Uterus (tissue), 4 donors: ENCODE measurements around the gene SCNN1B. TPM values are rescaled to one million over a fixed set of nuclear protein-coding genes. Genes with fewer than 3 reads are reported as not detected.

ENCODE experiments used
- DNase-seq, 2 donors: peaks; one replicate each; pipeline ENCODE4 v3.0.0-alpha.2; 2019 to 2020
- H3K27ac ChIP-seq, 2 donors: fragments of 200-600 bp; sonication (generic); 1 replicate in 1 of 2; 2 replicates in 1 of 2; pipeline ENCODE4 v1.5.1; 2016 to 2018
- H3K27me3 ChIP-seq, 2 donors: fragments of 200-600 bp; sonication (generic); one replicate each; pipeline ENCODE4 v1.5.1; 2018 to 2019; ENCODE audit warnings: control low read depth in 1 of 2
- H3K36me3 ChIP-seq, 2 donors: fragments of 200-600 bp; sonication (generic); one replicate each; pipeline ENCODE4 v1.5.1; 2019; ENCODE audit warnings: control low read depth in 1 of 2
- H3K4me1 ChIP-seq, 2 donors: fragments of 200-600 bp; sonication (generic); one replicate each; pipeline ENCODE4 v1.5.1; 2018 to 2019; ENCODE audit warnings: control low read depth in 1 of 2
- H3K4me3 ChIP-seq, 2 donors: fragments of 200-600 bp; sonication (generic); 1 replicate in 1 of 2; 2 replicates in 1 of 2; pipeline ENCODE4 v1.5.1; 2018 to 2019; ENCODE audit warnings: mild to moderate bottlenecking in 1 of 2
- H3K9me3 ChIP-seq, 2 donors: fragments of 200-600 bp; sonication (generic); one replicate each; pipeline ENCODE4 v1.5.1; 2019; ENCODE audit warnings: control low read depth in 1 of 2
- CTCF ChIP-seq, 4 experiments: fragments of 200-600 bp in 2 of 4; fragments of 450-650 bp in 2 of 4; sonication (generic) in 2 of 4; IDR thresholded peaks; one replicate each; pipeline ENCODE4 v1.5.1; 2016 to 2019; ENCODE audit warnings: antibody characterized with exemption in 4 of 4, mild to moderate bottlenecking in 2 of 4, moderate library complexity in 1 of 4
- POLR2A ChIP-seq, 2 donors: fragments of 450-650 bp; IDR thresholded peaks; one replicate each; pipeline ENCODE4 v1.6.1; 2016; ENCODE audit warnings: antibody characterized with exemption in 2 of 2, mild to moderate bottlenecking in 1 of 2, moderate library complexity in 1 of 2
- intact Hi-C: fragments of 100-400 bp; cut with DNase I; formaldehyde crosslinking; loops from one replicate; pipeline ENCODE4 v1.15.1; 2023; ENCODE audit warnings: low total_unique reads
- total RNA-seq, 4 donors: library from RNA; depleted of rRNA in 3 of 4; stranded (reverse); fragments of >200 nt in 3 of 4; gene quantifications; one replicate each; pipeline versions ENCODE4 v1.1.0 to v1.2.4, GENCODE V29; 2014 to 2023
- donor health status: DM: yes; HTN: yes; CAD: no.

SCNN1B gene
- total RNA-seq, 4 donors from 2014 or later: 0.14 to 9.6 (median 1.9) TPM

- intact Hi-C loops: no loop called here
- no peak for DNase-seq
- H3K9me3 ChIP-seq: no peaks in the 10 kb centered on the region
- no peaks in the 10 kb centered on the region for H3K36me3 ChIP-seq
- no peak overlapping the region for H3K27ac ChIP-seq
- no peaks in the 10 kb centered on the region for H3K4me1 ChIP-seq
- no peaks in the 10 kb centered on the region for H3K27me3 ChIP-seq
- no peak overlapping the region for H3K4me3 ChIP-seq
- TF ChIP-seq POLR2A (IDR thresholded peaks at IDR 0.05) (no peak), CTCF (IDR thresholded peaks at IDR 0.05) (no peak)
Measured at GRCh38 chr16:23269248-23269953, 32.7 kb upstream of the SCNN1B start.

GRCh38 chr16:23270654-23271053, 31.4 kb upstream of the SCNN1B start:
- H3K27me3 ChIP-seq: no peaks in the 10 kb centered on the region
- no peaks in the 10 kb centered on the region for H3K36me3 ChIP-seq
- H3K4me1 ChIP-seq: no peaks in the 10 kb centered on the region
- H3K4me3 ChIP-seq: no peak overlapping the region
- no peaks in the 10 kb centered on the region for H3K9me3 ChIP-seq
- intact Hi-C loops: no loop called here
- no peak overlapping the region for H3K27ac ChIP-seq
- no peak for TF ChIP-seq CTCF (IDR thresholded peaks at IDR 0.05)
- no peak for TF ChIP-seq POLR2A (IDR thresholded peaks at IDR 0.05)
- DNase-seq: no peak

- no peak overlapping the region for H3K4me3 ChIP-seq
- no peaks in the 10 kb centered on the region for H3K36me3 ChIP-seq
- DNase-seq: no peak
- intact Hi-C loops: no loop called here
- H3K4me1 ChIP-seq: no peaks in the 10 kb centered on the region
- no peaks in the 10 kb centered on the region for H3K9me3 ChIP-seq
- no peak overlapping the region for H3K27ac ChIP-seq
- no peaks in the 10 kb centered on the region for H3K27me3 ChIP-seq
- TF ChIP-seq POLR2A (IDR thresholded peaks at IDR 0.05): no peak
- TF ChIP-seq CTCF (IDR thresholded peaks at IDR 0.05): no peak
Measured at GRCh38 chr16:23274968-23275367, 27.1 kb upstream of the SCNN1B start.

- Histone ChIP-seq H3K27ac (no peak overlapping the region), H3K27me3 (no peaks in the 10 kb centered on the region), H3K4me1 (no peaks in the 10 kb centered on the region), H3K36me3 (no peaks in the 10 kb centered on the region), H3K9me3 (no peaks in the 10 kb centered on the region), H3K4me3 (no peak overlapping the region)
- intact Hi-C loops: no loop called here
- TF ChIP-seq CTCF (IDR thresholded peaks at IDR 0.05) (no peak), POLR2A (IDR thresholded peaks at IDR 0.05) (no peak)
- no peak for DNase-seq
Measured at GRCh38 chr16:23276821-23277220, 25.3 kb upstream of the SCNN1B start.

GRCh38 chr16:23278031-23278430, 24.1 kb upstream of the SCNN1B start:
- intact Hi-C loops: no loop called here
- no peaks in the 10 kb centered on the region for H3K27me3 ChIP-seq

More at GRCh38 chr16:23278031-23278430, 24.1 kb upstream of the SCNN1B start:
- no peak overlapping the region for H3K4me3 ChIP-seq
- no peaks in the 10 kb centered on the region for H3K4me1 ChIP-seq
- H3K9me3 ChIP-seq: no peaks in the 10 kb centered on the region
- TF ChIP-seq CTCF (IDR thresholded peaks at IDR 0.05): no peak
- TF ChIP-seq POLR2A (IDR thresholded peaks at IDR 0.05): no peak
- DNase-seq: no peak
- H3K27ac ChIP-seq: no peak overlapping the region
- no peaks in the 10 kb centered on the region for H3K36me3 ChIP-seq
